Measurements from ENCODE around the gene SLC5A4.

DNA sequence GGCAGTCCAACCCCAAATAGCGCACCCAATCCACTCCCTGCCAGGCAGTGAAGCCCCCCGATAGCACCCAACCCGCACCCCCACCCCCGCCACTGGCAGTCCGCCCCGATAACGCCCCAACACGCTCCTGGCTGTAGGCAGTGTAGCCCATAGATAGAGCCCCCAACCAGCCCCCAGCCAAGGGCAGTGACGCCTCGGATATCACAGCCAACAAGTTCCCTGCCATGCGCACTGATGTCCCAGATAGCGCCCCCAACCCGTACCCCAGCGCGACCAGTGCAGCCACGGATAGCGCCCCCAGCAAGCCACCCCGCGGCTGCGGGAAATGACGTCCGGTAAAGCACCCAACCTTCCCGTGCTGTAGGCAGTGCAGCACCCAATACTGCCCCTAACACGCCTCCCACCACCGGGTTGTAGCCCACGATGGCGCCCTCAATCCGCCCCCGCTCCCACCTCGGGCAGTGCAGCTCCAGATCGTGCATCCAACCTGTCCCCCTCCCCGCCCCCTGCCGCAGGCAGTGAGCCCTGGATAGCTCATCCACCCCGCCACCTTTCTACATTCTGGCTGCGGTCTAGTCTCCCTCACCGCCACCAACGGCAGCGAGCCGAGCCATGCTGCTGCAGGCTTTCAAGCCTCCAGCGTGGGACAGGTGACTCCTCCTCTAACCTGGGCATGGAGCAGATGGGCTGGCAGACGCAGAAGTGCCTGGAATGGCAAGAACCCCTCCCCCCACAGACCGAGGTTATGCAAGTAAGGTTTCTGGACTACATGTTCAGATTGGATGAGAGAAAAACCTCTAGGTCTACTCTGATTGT is 50.9 kb downstream of the SLC5A4 start:
- TF ChIP-seq, protein P1, sequence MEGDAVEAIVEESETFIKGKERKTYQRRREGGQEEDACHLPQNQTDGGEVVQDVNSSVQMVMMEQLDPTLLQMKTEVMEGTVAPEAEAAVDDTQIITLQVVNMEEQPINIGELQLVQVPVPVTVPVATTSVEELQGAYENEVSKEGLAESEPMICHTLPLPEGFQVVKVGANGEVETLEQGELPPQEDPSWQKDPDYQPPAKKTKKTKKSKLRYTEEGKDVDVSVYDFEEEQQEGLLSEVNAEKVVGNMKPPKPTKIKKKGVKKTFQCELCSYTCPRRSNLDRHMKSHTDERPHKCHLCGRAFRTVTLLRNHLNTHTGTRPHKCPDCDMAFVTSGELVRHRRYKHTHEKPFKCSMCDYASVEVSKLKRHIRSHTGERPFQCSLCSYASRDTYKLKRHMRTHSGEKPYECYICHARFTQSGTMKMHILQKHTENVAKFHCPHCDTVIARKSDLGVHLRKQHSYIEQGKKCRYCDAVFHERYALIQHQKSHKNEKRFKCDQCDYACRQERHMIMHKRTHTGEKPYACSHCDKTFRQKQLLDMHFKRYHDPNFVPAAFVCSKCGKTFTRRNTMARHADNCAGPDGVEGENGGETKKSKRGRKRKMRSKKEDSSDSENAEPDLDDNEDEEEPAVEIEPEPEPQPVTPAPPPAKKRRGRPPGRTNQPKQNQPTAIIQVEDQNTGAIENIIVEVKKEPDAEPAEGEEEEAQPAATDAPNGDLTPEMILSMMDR (IDR thresholded peaks at IDR 0.05) = no peak
- TF ChIP-seq POLR2A (IDR thresholded peaks at IDR 0.05) (no peak), POLR2AphosphoS5 (IDR thresholded peaks at IDR 0.05) (no peak)
